C4-2B (cell line): ENCODE measurements around the gene MAPK14.

Experiments used
- ZFX ChIP-seq: fragments of 450-650 bp; IDR thresholded peaks from 2 replicates; pipeline ENCODE4 v1.6.1; 2017
- TF ChIP-seq, protein P1 (sequence below): fragments of 450-650 bp; conservative IDR thresholded peaks from 2 replicates; pipeline ENCODE4 v1.5.1; 2017; ENCODE audit warnings: mild to moderate bottlenecking

- TF ChIP-seq, protein P1, sequence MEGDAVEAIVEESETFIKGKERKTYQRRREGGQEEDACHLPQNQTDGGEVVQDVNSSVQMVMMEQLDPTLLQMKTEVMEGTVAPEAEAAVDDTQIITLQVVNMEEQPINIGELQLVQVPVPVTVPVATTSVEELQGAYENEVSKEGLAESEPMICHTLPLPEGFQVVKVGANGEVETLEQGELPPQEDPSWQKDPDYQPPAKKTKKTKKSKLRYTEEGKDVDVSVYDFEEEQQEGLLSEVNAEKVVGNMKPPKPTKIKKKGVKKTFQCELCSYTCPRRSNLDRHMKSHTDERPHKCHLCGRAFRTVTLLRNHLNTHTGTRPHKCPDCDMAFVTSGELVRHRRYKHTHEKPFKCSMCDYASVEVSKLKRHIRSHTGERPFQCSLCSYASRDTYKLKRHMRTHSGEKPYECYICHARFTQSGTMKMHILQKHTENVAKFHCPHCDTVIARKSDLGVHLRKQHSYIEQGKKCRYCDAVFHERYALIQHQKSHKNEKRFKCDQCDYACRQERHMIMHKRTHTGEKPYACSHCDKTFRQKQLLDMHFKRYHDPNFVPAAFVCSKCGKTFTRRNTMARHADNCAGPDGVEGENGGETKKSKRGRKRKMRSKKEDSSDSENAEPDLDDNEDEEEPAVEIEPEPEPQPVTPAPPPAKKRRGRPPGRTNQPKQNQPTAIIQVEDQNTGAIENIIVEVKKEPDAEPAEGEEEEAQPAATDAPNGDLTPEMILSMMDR = no peak
- no peak for TF ChIP-seq ZFX
These were observed 128.1 kb downstream of the MAPK14 start for GRCh38 chr6:36155662-36156061.
